Kidney (tissue), 14 donors: Measurements from ENCODE around the gene S100A4. TPM values are rescaled to one million over a fixed set of nuclear protein-coding genes. Genes with fewer than 3 reads are reported as not detected.

ENCODE experiments used
- DNase-seq, 5 donors: peaks; one replicate each; pipeline ENCODE4 v3.0.0-alpha.2; 2013 to 2020
- FAIRE-seq: peaks from 2 replicates; lab custom pipeline; 2012; peaks lifted over from hg19 to GRCh38; lab: Jason Lieb, UNC
- H3K27ac ChIP-seq, 2 donors: one replicate each; pipeline ENCODE4 v1.7.0; 2013; ENCODE audit warnings: low read depth in 2 of 2, low read length in 2 of 2, inconsistent platforms in 1 of 2
- H3K27me3 ChIP-seq: one replicate; pipeline ENCODE4 v1.7.1; 2013; ENCODE audit warnings: low read length, inconsistent platforms; ENCODE audit not compliant: control insufficient read depth, insufficient read depth
- H3K36me3 ChIP-seq, 3 donors: one replicate each; pipeline versions ENCODE4 v1.7.0 to v1.7.1; 2013; ENCODE audit warnings: low read length in 3 of 3, control low read depth in 1 of 3, inconsistent platforms in 1 of 3; ENCODE audit not compliant: insufficient read depth in 3 of 3, control insufficient read depth in 2 of 3
- H3K4me1 ChIP-seq, 3 donors: one replicate each; pipeline versions ENCODE4 v1.7.0 to v1.7.1; 2013; ENCODE audit warnings: low read length in 3 of 3, inconsistent platforms in 1 of 3, low read depth in 1 of 3; ENCODE audit not compliant: control insufficient read depth in 2 of 3, insufficient read depth in 2 of 3
- H3K4me3 ChIP-seq, 3 donors: one replicate each; pipeline versions ENCODE4 v1.7.0 to v1.8.1; 2013; ENCODE audit warnings: low read length in 3 of 3, control low read depth in 1 of 3, inconsistent platforms in 1 of 3
- H3K9ac ChIP-seq, 3 donors: one replicate each; pipeline versions ENCODE4 v1.7.0 to v1.7.1; 2013; ENCODE audit warnings: low read length in 3 of 3, control low read depth in 1 of 3, inconsistent platforms in 1 of 3
- H3K9me3 ChIP-seq, 3 donors: one replicate each; pipeline versions ENCODE4 v1.7.0 to v1.7.1; 2013; ENCODE audit warnings: low read length in 3 of 3, control low read depth in 1 of 3, inconsistent platforms in 1 of 3; ENCODE audit not compliant: control insufficient read depth in 2 of 3, insufficient read depth in 1 of 3
- CTCF ChIP-seq: IDR thresholded peaks from 3 replicates; pipeline ENCODE4 v1.5.1; 2012; ENCODE audit warnings: mild to moderate bottlenecking, moderate library complexity, borderline replicate concordance; ENCODE audit not compliant: insufficient read depth; ENCODE audit errors: extremely low read depth
- intact Hi-C: fragments of 100-400 bp; cut with DNase I; formaldehyde crosslinking; loops from one replicate; pipeline ENCODE4 v1.11.1; 2022
- polyA plus RNA-seq: library from polyadenylated mRNA; stranded (reverse); fragments of 350-450 nt; fragmentation: Illumina TruSeq; extraction: RNeasy Lipid Tissue Mini Kit (QIAGEN cat#74804); gene quantifications from one replicate; pipeline ENCODE4 v1.2.3, GENCODE V29; 2014; ENCODE audit warnings: low read depth, low replicate concordance; ENCODE audit not compliant: insufficient read depth
- total RNA-seq: library from RNA; stranded (reverse); fragmentation: NEBNext Ultra II Directional; extraction: Animal tissue kit (Norgen Biotek cat#: 25700); gene quantifications from one replicate; pipeline ENCODE4 v1.2.1, GENCODE V29; 2021
- donor health status: control.
- donor health status: control.
- donor health status: control.
- donor health status: control.
- donor health status: control.
- donor health status: DM: yes; HTN: yes; CAD: no.
- donor health status: Normal renal cell carcinoma (clear cell type).

Gene S100A4
- total and polyA plus RNA-seq, 2 donors from 2014 or later, result 141 to 204 TPM

GRCh38 chr1:153527683-153528040, 17.9 kb downstream of the S100A4 start:
- H3K4me3 ChIP-seq, result no peak overlapping the region
- no peaks in the 10 kb centered on the region for H3K36me3 ChIP-seq
- FAIRE-seq, result no peak
- peaks cover 0 to under 1% (median 0%) of the 10 kb centered on the region in 3 donors for H3K4me1 ChIP-seq
- H3K9me3 ChIP-seq, result no peaks in the 10 kb centered on the region
- TF ChIP-seq CTCF, result no peak
- intact Hi-C loops, result no loop called here
- no peaks in the 10 kb centered on the region for H3K27me3 ChIP-seq
- H3K27ac ChIP-seq, result no peak overlapping the region
- DNase-seq, result no peak
- H3K9ac ChIP-seq, result no peak overlapping the region

GRCh38 chr1:153527023-153527682, 18.5 kb downstream of the S100A4 start:
- DNase-seq, result peak in 1 of 5 donors; percentile 29
- H3K27me3 ChIP-seq, result no peaks in the 10 kb centered on the region
- intact Hi-C loops, result no loop called here
- H3K27ac ChIP-seq, result no peak overlapping the region
- TF ChIP-seq CTCF, result no peak
- no peak overlapping the region for H3K4me3 ChIP-seq
- no peaks in the 10 kb centered on the region for H3K9me3 ChIP-seq
- no peak overlapping the region for H3K9ac ChIP-seq
- no peaks in the 10 kb centered on the region for H3K4me1 ChIP-seq
- FAIRE-seq, result no peak
- H3K36me3 ChIP-seq, result no peaks in the 10 kb centered on the region

GRCh38 chr1:153526132-153526543, 19.5 kb downstream of the S100A4 start:
- DNase-seq (peak in 1 of 5 donors; percentile 23), FAIRE-seq (no peak)
- intact Hi-C loops, result no loop called here
- TF ChIP-seq CTCF, result no peak
- H3K27ac ChIP-seq, result no peak overlapping the region
- H3K4me3 ChIP-seq, result no peak overlapping the region
- no peaks in the 10 kb centered on the region for H3K36me3 ChIP-seq
- H3K27me3 ChIP-seq, result no peaks in the 10 kb centered on the region
- no peaks in the 10 kb centered on the region for H3K9me3 ChIP-seq
- H3K4me1 ChIP-seq, result no peaks in the 10 kb centered on the region
- H3K9ac ChIP-seq, result no peak overlapping the region
